B cell (primary cell): ENCODE measurements around the gene ATG4A. TPM values are rescaled to one million over a fixed set of nuclear protein-coding genes. Genes with fewer than 3 reads are reported as not detected.

Source experiments
- ATAC-seq: fragments of 200-7000 bp; cut with Tn5 transposase; one replicate; pipeline ENCODE4 v1.10.0; 2021; ENCODE audit warnings: low read depth, mild to moderate bottlenecking, moderate number of reproducible peaks, moderate library complexity
- CTCF ChIA-PET: fragments of 350-600 bp; sonication (Branson Sonifier 250); formaldehyde crosslinking; loops from one replicate; lab custom pipeline; 2021; ENCODE audit warnings: antibody characterized with exemption, inconsistent platforms; lab: Charles Lee
- POLR2A ChIA-PET: fragments of 350-600 bp; sonication (Branson Sonifier 250); formaldehyde crosslinking; loops from one replicate; lab custom pipeline; 2021; ENCODE audit warnings: antibody characterized with exemption; lab: Charles Lee
- DNase-seq: peaks from one replicate; pipeline ENCODE4 v3.0.0; 2013
- H2AFZ ChIP-seq: 2 replicates; pipeline ENCODE4 v1.6.1; 2012; ENCODE audit warnings: mild to moderate bottlenecking, low read depth, low read length; ENCODE audit not compliant: insufficient read depth, poor library complexity, severe bottlenecking
- H3K27ac ChIP-seq, 2 donors: 1 replicate in 1 of 2; 2 replicates in 1 of 2; pipeline ENCODE4 v1.5.1; 2012 to 2013; ENCODE audit warnings: low read length in 2 of 2, mild to moderate bottlenecking in 2 of 2, moderate library complexity in 1 of 2
- H3K27me3 ChIP-seq, 4 experiments: fragments of 200-600 bp in 1 of 4; sonication (generic) in 1 of 4; replicated peaks in 1 of 4; 1 replicate in 2 of 4; 2 replicates in 2 of 4; pipeline versions ENCODE4 v1.6.1 to v1.7.0; 2013 to 2016; ENCODE audit warnings: low read length in 3 of 4, mild to moderate bottlenecking in 2 of 4, mixed read lengths in 1 of 4, moderate library complexity in 1 of 4; ENCODE audit not compliant: insufficient read depth in 4 of 4, control insufficient read depth in 3 of 4; ENCODE audit errors: control extremely low read depth in 1 of 4
- H3K36me3 ChIP-seq, 2 experiments: replicated peaks in 1 of 2; 1 replicate in 1 of 2; 2 replicates in 1 of 2; pipeline versions ENCODE4 v1.6.1 to v1.7.1; 2013; ENCODE audit warnings: low read length in 1 of 2; ENCODE audit not compliant: insufficient read depth in 2 of 2, control insufficient read depth in 1 of 2; ENCODE audit errors: control extremely low read depth in 1 of 2, extremely low read depth in 1 of 2
- H3K4me1 ChIP-seq, 2 donors: fragments of 200-600 bp in 1 of 2; sonication (generic) in 1 of 2; 1 replicate in 1 of 2; 2 replicates in 1 of 2; pipeline versions ENCODE4 v1.5.1 to v1.6.1; 2013 to 2017; ENCODE audit warnings: low read length in 2 of 2; ENCODE audit not compliant: control insufficient read depth in 2 of 2, insufficient read depth in 2 of 2
- H3K4me2 ChIP-seq: replicated peaks from 2 replicates; pipeline ENCODE3; 2012; ENCODE audit warnings: mild to moderate bottlenecking, low read depth, low read length; ENCODE audit not compliant: poor library complexity, severe bottlenecking
- H3K4me3 ChIP-seq, 5 experiments: fragments of 200-600 bp in 1 of 5; sonication (generic) in 1 of 5; 1 replicate in 3 of 5; 2 replicates in 2 of 5; pipeline versions ENCODE4 v1.5.1 to v1.7.0; 2011 to 2016; ENCODE audit warnings: low read length in 4 of 5, mild to moderate bottlenecking in 4 of 5, low read depth in 2 of 5, control low read depth in 1 of 5, moderate library complexity in 1 of 5; ENCODE audit not compliant: insufficient read depth in 1 of 5; ENCODE audit errors: control extremely low read depth in 1 of 5, extremely low read depth in 1 of 5
- H3K79me2 ChIP-seq: fragments of 200-600 bp; sonication (generic); one replicate; pipeline ENCODE4 v1.6.0; 2016; ENCODE audit warnings: low read length; ENCODE audit not compliant: control insufficient read depth, insufficient read depth
- H3K9ac ChIP-seq: fragments of 200-600 bp; sonication (generic); 2 replicates; pipeline ENCODE4 v1.6.1; 2017; ENCODE audit warnings: mild to moderate bottlenecking, low read length, moderate library complexity
- H3K9me3 ChIP-seq, 3 donors: one replicate each; pipeline versions ENCODE4 v1.6.1 to v1.7.1; 2013; ENCODE audit warnings: low read length in 2 of 3; ENCODE audit not compliant: control insufficient read depth in 2 of 3, insufficient read depth in 1 of 3; ENCODE audit errors: control extremely low read depth in 1 of 3
- H4K20me1 ChIP-seq: 2 replicates; pipeline ENCODE4 v1.6.0; 2012; ENCODE audit warnings: mild to moderate bottlenecking, low read length; ENCODE audit not compliant: insufficient read depth, control insufficient read depth, poor library complexity, severe bottlenecking
- H3K27ac Mint-ChIP-seq: one replicate; pipeline ENCODE4 v1.8.0; 2021; ENCODE audit warnings: mixed read lengths
- H3K27me3 Mint-ChIP-seq: one replicate; pipeline ENCODE4 v1.8.0; 2021; ENCODE audit warnings: mixed read lengths
- H3K4me1 Mint-ChIP-seq: one replicate; pipeline ENCODE4 v1.8.0; 2021; ENCODE audit warnings: mixed read lengths
- H3K4me3 Mint-ChIP-seq: one replicate; pipeline ENCODE4 v1.8.0; 2021; ENCODE audit warnings: mixed read lengths
- H3K9me3 Mint-ChIP-seq: one replicate; pipeline ENCODE4 v1.8.0; 2022; ENCODE audit warnings: mixed read lengths; ENCODE audit not compliant: insufficient read depth
- CTCF ChIP-seq: fragments of 200-600 bp; IDR thresholded peaks from one replicate; pipeline ENCODE4 v1.8.0; 2022; ENCODE audit warnings: antibody characterized with exemption, mild to moderate bottlenecking
- EZH2 ChIP-seq: IDR thresholded peaks from 2 replicates; pipeline ENCODE4 v1.6.1; 2012; ENCODE audit warnings: borderline replicate concordance, low read depth, mild to moderate bottlenecking, moderate library complexity, low read length; ENCODE audit not compliant: insufficient read depth, poor library complexity, severe bottlenecking
- WGBS: methylation state at CpG from one replicate; pipeline ENCODE4 v1.1.5; 2013; ENCODE audit warnings: missing lambda C conversion rate; ENCODE audit not compliant: insufficient coverage; 5-methylcytosine and 5-hydroxymethylcytosine counted together
- intact Hi-C: fragments of 100-400 bp; cut with micrococcal nuclease; formaldehyde crosslinking; loops from one replicate; pipeline ENCODE4 v1.10.0; 2022
- polyA plus RNA-seq: library from polyadenylated mRNA; depleted of rRNA; stranded (reverse); fragments of >200 nt; gene quantifications from 2 replicates; pipeline ENCODE4 v1.2.3, GENCODE V29; 2012
- total RNA-seq, 2 donors: library from RNA; stranded (reverse); fragments of 120-200 nt in 1 of 2; gene quantifications; 1 replicate in 1 of 2; 2 replicates in 1 of 2; pipeline versions ENCODE4 v1.2.3 to v1.2.4, GENCODE V29; 2013 to 2022

Gene ATG4A
- total and polyA plus RNA-seq, 2 donors (not counting 1 experiment from before 2014, with no cell fraction given), result 6.1 to 11.4 TPM

GRCh38 chrX:108130889-108131288 is 39.3 kb downstream of the ATG4A start:
- no CpG with 5 or more reads among the region's 1 CpG for WGBS
- Histone ChIP-seq H2AFZ (no peak overlapping the region), H3K36me3 (peaks cover 5 to 29% of the 10 kb centered on the region in 2 experiments), H3K27ac (no peak overlapping the region), H3K9me3 (no peaks in the 10 kb centered on the region), H3K79me2 (no peaks in the 10 kb centered on the region), H3K4me1 (no peaks in the 10 kb centered on the region), H3K4me3 (no peak overlapping the region), H3K4me2 (no peak overlapping the region), H4K20me1 (no peaks in the 10 kb centered on the region), H3K9ac (no peak overlapping the region), H3K27me3 (no peaks in the 10 kb centered on the region)
- ATAC-seq (no peak), DNase-seq (no peak)
- no peak overlapping the region for H3K4me3 Mint-ChIP-seq
- no peaks in the 10 kb centered on the region for H3K27me3 Mint-ChIP-seq
- no peaks in the 10 kb centered on the region for H3K4me1 Mint-ChIP-seq
- H3K27ac Mint-ChIP-seq, result no peak overlapping the region
- TF ChIP-seq CTCF (no peak), EZH2 (no peak)
- no peaks in the 10 kb centered on the region for H3K9me3 Mint-ChIP-seq
- ChIA-PET POLR2A (no interaction called here), CTCF (no interaction called here)
- intact Hi-C loops, result no loop called here

GRCh38 chrX:108131471-108131870 is 39.9 kb downstream of the ATG4A start:
- Histone ChIP-seq H3K27me3 (no peaks in the 10 kb centered on the region), H3K9ac (no peak overlapping the region), H3K4me1 (no peaks in the 10 kb centered on the region), H3K9me3 (no peaks in the 10 kb centered on the region), H3K4me2 (no peak overlapping the region), H4K20me1 (no peaks in the 10 kb centered on the region), H3K79me2 (no peaks in the 10 kb centered on the region), H2AFZ (no peak overlapping the region), H3K27ac (no peak overlapping the region), H3K4me3 (no peak overlapping the region), H3K36me3 (peaks cover 5 to 29% of the 10 kb centered on the region in 2 experiments)
- intact Hi-C loops, result no loop called here
- no peak overlapping the region for H3K27ac Mint-ChIP-seq
- ChIA-PET POLR2A (no interaction called here), CTCF (no interaction called here)
- DNase-seq, result no peak
- ATAC-seq, result no peak
- no peaks in the 10 kb centered on the region for H3K4me1 Mint-ChIP-seq
- no peak for TF ChIP-seq CTCF
- TF ChIP-seq EZH2, result no peak
- 100% methylated on average over 1 of the region's 2 CpGs for WGBS
- H3K9me3 Mint-ChIP-seq, result no peaks in the 10 kb centered on the region
- no peaks in the 10 kb centered on the region for H3K27me3 Mint-ChIP-seq
- H3K4me3 Mint-ChIP-seq, result no peak overlapping the region
